ENCODE results near the gene CKS2. TPM values are rescaled to one million over a fixed set of nuclear protein-coding genes. Genes with fewer than 3 reads are reported as not detected.
A peak's percentile ranks its signal among the peaks of the same experiment; 100 is the strongest.
"Not testable (repeated sequence)": the region's sequence is repeated elsewhere in the genome, so short reads cannot be mapped to it uniquely, and the experiment has no call there.

CKS2 gene
- total RNA-seq (2021) (138 and 260 TPM in 2 replicates), Bru-seq, nascent RNA (percentile 99 among the genes with signal in this experiment), BruChase-seq, experiment 1, labeled RNA remaining after a 2-hour chase (percentile 99 among the genes with signal in this experiment), BruChase-seq, experiment 2, labeled RNA remaining after a 6-hour chase (percentile 98 among the genes with signal in this experiment)
- long read RNA-seq, transcript CKS2-201 (3 exons, 613 nt): major isoform, 630 of 635 reads
- long read RNA-seq, partial matches to known transcripts: 4 of 635 reads
- long read RNA-seq, other reads (novel, unspliced or antisense): 1 of 635 reads

DNA sequence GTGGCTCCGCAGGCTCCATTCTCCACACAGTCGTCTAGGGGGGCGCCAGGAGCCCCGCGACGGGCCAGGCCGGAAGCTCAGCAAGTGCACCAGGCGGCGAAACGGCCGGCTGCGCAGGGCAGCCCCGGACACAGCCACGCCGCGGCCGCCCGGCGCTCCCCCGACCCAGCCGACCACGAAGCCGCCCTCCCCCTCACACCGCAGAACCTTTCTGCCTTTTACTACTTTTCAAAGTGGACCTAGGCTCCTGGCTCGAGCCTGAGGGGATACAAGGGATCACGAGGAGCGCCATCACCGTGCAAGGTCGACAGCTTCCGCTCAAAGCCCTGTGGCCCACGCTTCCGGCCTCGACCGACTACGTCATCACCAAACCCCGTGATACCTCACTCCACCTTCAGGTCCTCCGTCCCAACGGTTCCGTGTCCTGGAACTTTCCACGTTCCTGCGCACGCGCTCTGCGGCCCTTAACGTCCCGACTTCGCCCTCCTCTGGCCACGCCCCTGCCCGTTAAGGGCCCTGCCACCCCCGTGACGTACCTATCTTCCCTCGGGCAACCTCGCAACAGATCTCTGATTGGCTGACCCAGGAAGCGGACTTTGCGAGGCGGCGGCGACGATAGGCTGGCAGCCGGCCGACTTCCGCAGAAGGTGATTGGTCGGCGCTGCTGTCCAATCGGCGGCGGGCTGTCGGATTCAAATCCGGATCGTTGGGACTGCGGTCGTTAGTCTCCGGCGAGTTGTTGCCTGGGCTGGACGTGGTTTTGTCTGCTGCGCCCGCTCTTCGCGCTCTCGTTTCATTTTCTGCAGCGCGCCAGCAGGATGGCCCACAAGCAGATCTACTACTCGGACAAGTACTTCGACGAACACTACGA, at the start of gene CKS2:
Gene CKS2 (plus strand): TSS at position 721 of the 871 bp plus-strand sequence. CDS start 98 bp downstream, at position 819.
- Histone ChIP-seq H3K4me1 (replicated peaks; ENCODE audit: insufficient read depth) (peaks cover 36% of the 10 kb centered on the region), H4K20me1 (ENCODE audit: insufficient read depth) (peaks cover 18% of the 10 kb centered on the region; the same call in 1 of the 2 replicates), H3K4me3 (peak within 1 kb of the TSS; percentile 91), H3K79me2 (ENCODE audit: low read depth) (peaks cover 63% of the 10 kb centered on the region), H3K9me3 (ENCODE audit: insufficient read depth, low read depth) (no peaks in the 10 kb centered on the region), H3K27me3 (ENCODE audit: insufficient read depth, low read depth) (no peaks in the 10 kb centered on the region), H3K9me2 (ENCODE audit: insufficient read depth) (no peaks in the 10 kb centered on the region), H3K27ac (peak within 1 kb of the TSS; percentile 93), H3K4me2 (peak within 1 kb of the TSS; percentile 99), H3K36me3 (ENCODE audit: low read depth) (peaks cover 18% of the 10 kb centered on the region; the same call in 1 of the 2 replicates), H3F3A (ENCODE audit: insufficient read depth, low read depth) (peaks cover 25% of the 10 kb centered on the region), H2AFZ (peak within 1 kb of the TSS; percentile 66)
- ChIA-PET POLR2A (ENCODE audit: unreplicated experiment) (interaction anchor here (0.6 to 0.9 kb wide), 3 partner anchors 130 to 1752 kb away, joined by 3 to 7 read pairs (median 4); no protein-coding TSS in a partner anchor), CTCF (no interaction called here)
- no peak for TF ChIP-seq CTCF (conservative IDR thresholded peaks at IDR 0.05)
- BruUV-seq (replicated peaks): no TSS peak
- intact Hi-C loops (cut with micrococcal nuclease; ENCODE audit: unreplicated experiment): loop anchor here (2.0 to 10.0 kb wide), 3 partner anchors 173 to 716 kb away; no protein-coding TSS in a partner anchor
- DNase-seq: peak; percentile 99 to 100

DNA sequence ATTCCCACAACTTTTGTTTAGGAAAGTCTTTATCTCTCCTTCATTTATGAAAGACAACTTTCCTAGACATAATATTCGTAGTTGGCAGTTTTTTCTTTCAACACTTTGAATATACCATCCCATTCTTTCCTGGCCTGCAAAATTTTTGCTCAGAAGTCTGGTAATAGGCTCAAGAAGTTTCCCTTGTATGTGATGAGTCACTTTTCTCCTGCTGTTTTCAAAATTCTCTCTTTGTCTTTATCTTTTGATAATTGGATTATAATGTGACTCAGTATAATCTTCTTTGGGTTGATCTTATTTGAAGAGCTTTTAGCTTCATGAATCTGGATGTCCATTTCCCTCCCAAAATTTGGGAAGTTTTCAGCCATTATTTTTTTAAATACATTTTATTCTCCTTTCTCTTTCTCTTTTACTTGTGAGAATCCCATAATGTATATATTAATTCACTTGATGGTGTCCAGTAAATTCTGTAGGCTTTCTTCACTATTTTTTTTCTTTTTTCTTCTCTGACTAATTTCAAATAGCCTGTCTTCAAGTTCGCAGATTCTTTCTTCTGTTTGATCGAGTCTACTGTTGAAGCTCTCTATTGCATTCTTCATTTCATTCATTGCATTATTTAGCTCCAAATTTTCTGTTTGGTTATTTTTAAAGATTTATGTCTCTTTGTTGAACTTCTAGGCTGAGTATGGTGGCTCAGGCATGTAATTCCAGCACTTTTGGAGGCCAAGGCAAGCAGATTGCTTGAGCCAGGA, 37.3 kb upstream of the CKS2 start:
- Histone ChIP-seq H3K36me3 (ENCODE audit: low read depth) (no peaks in the 10 kb centered on the region), H2AFZ (no peak overlapping the region), H3K4me1 (replicated peaks; ENCODE audit: insufficient read depth) (no peaks in the 10 kb centered on the region), H3K4me2 (no peak overlapping the region), H3K79me2 (ENCODE audit: low read depth) (no peaks in the 10 kb centered on the region), H3K27me3 (ENCODE audit: insufficient read depth, low read depth) (no peaks in the 10 kb centered on the region), H4K20me1 (ENCODE audit: insufficient read depth) (no peaks in the 10 kb centered on the region), H3K27ac (no peak overlapping the region), H3F3A (ENCODE audit: insufficient read depth, low read depth) (no peaks in the 10 kb centered on the region), H3K4me3 (no peak overlapping the region), H3K9me2 (ENCODE audit: insufficient read depth) (no peaks in the 10 kb centered on the region), H3K9me3 (ENCODE audit: insufficient read depth, low read depth) (peaks cover 21% of the 10 kb centered on the region)
- no TSS peak for BruUV-seq (replicated peaks)
- ChIA-PET POLR2A (ENCODE audit: unreplicated experiment) (no interaction called here), CTCF (no interaction called here)
- intact Hi-C loops (cut with micrococcal nuclease; ENCODE audit: unreplicated experiment): no loop called here
- TF ChIP-seq EZH2 (IDR thresholded peaks at IDR 0.05; ENCODE audit: low read depth) (no peak), CTCF (conservative IDR thresholded peaks at IDR 0.05) (no peak)
- DNase-seq: no peak

- no peak for TF ChIP-seq EZH2 (IDR thresholded peaks at IDR 0.05; ENCODE audit: low read depth)
- H3K79me2 ChIP-seq (ENCODE audit: low read depth): no peaks in the 10 kb centered on the region
- H3K9me3 ChIP-seq (ENCODE audit: insufficient read depth, low read depth): peaks cover 21% of the 10 kb centered on the region
- H2AFZ ChIP-seq: no peak overlapping the region
- H3K4me2 ChIP-seq: no peak overlapping the region
- no peaks in the 10 kb centered on the region for H3K4me1 ChIP-seq (replicated peaks; ENCODE audit: insufficient read depth)
- no TSS peak for BruUV-seq (replicated peaks)
- H3K27ac ChIP-seq: no peak overlapping the region
- ChIA-PET POLR2A (ENCODE audit: unreplicated experiment) (no interaction called here), CTCF (no interaction called here)
- H4K20me1 ChIP-seq (ENCODE audit: insufficient read depth): no peaks in the 10 kb centered on the region
- DNase-seq: no peak
- H3K36me3 ChIP-seq (ENCODE audit: low read depth): no peaks in the 10 kb centered on the region
- no peaks in the 10 kb centered on the region for H3K27me3 ChIP-seq (ENCODE audit: insufficient read depth, low read depth)
- H3K9me2 ChIP-seq (ENCODE audit: insufficient read depth): no peaks in the 10 kb centered on the region
- H3F3A ChIP-seq (ENCODE audit: insufficient read depth, low read depth): no peaks in the 10 kb centered on the region
- intact Hi-C loops (cut with micrococcal nuclease; ENCODE audit: unreplicated experiment): loop anchor here (5.0 kb wide), 1 partner anchor 253 kb away; no protein-coding TSS in a partner anchor
- H3K4me3 ChIP-seq: no peak overlapping the region
These were observed 36.2 kb upstream of the CKS2 start for GRCh38 chr9:89274838-89275237.

GRCh38 chr9:89276040-89276439, 35.0 kb upstream of the CKS2 start:
- intact Hi-C loops (cut with micrococcal nuclease; ENCODE audit: unreplicated experiment): loop anchor here (5.0 kb wide), 1 partner anchor 254 kb away; no protein-coding TSS in a partner anchor
- peaks cover 21% of the 10 kb centered on the region for H3K9me3 ChIP-seq (ENCODE audit: insufficient read depth, low read depth)
- H3K4me3 ChIP-seq; H3K27me3 ChIP-seq (ENCODE audit: insufficient read depth, low read depth); DNase-seq; BruUV-seq (replicated peaks); H4K20me1 ChIP-seq (ENCODE audit: insufficient read depth); H3K27ac ChIP-seq; H3K79me2 ChIP-seq (ENCODE audit: low read depth); H2AFZ ChIP-seq; H3K9me2 ChIP-seq (ENCODE audit: insufficient read depth); H3K4me1 ChIP-seq (replicated peaks; ENCODE audit: insufficient read depth); H3K36me3 ChIP-seq (ENCODE audit: low read depth); H3F3A ChIP-seq (ENCODE audit: insufficient read depth, low read depth); H3K4me2 ChIP-seq; CTCF ChIA-PET; POLR2A ChIA-PET (ENCODE audit: unreplicated experiment): not testable (repeated sequence)
